Cardiac fibroblast (primary cell): ENCODE results near the gene KIRREL3.

Source experiments
- DNase-seq, 2 donors: peaks; one replicate each; pipeline versions ENCODE4 v3.0.0 to v3.0.0-alpha.2; 2010; ENCODE audit warnings: low read depth in 2 of 2
- H3K4me3 ChIP-seq, 2 donors: replicated peaks in 1 of 2; 1 replicate in 1 of 2; 2 replicates in 1 of 2; pipeline ENCODE4 v1.5.1; 2011; ENCODE audit warnings: low read depth in 2 of 2, low read length in 2 of 2, mild to moderate bottlenecking in 2 of 2, moderate library complexity in 1 of 2
- CTCF ChIP-seq: IDR thresholded peaks from one replicate; pipeline ENCODE4 v1.5.1; 2011; ENCODE audit warnings: low read depth, mild to moderate bottlenecking, low read length, inconsistent platforms

Gene KIRREL3

GRCh38 chr11:126451211-126451802 lies 549.3 kb downstream of the KIRREL3 start:
- no peak for DNase-seq
- no peak overlapping the region for H3K4me3 ChIP-seq
- no peak for TF ChIP-seq CTCF

GRCh38 chr11:126450806-126451205 lies 549.8 kb downstream of the KIRREL3 start:
- no peak for TF ChIP-seq CTCF
- H3K4me3 ChIP-seq: no peak overlapping the region
- DNase-seq: no peak

GRCh38 chr11:126450198-126450597 lies 550.4 kb downstream of the KIRREL3 start:
- no peak for TF ChIP-seq CTCF
- DNase-seq: no peak
- no peak overlapping the region for H3K4me3 ChIP-seq

GRCh38 chr11:126446581-126446980 lies 554.0 kb downstream of the KIRREL3 start:
- no peak for DNase-seq
- TF ChIP-seq CTCF: no peak

GRCh38 chr11:126444072-126444471 lies 556.5 kb downstream of the KIRREL3 start:
- H3K4me3 ChIP-seq: no peak overlapping the region
- TF ChIP-seq CTCF: no peak
- no peak for DNase-seq

More at GRCh38 chr11:126446581-126446980, 554.0 kb downstream of the KIRREL3 start:
- H3K4me3 ChIP-seq: no peak overlapping the region

- no peak for DNase-seq
- H3K4me3 ChIP-seq: no peak overlapping the region
- TF ChIP-seq CTCF: no peak
These were observed 557.5 kb downstream of the KIRREL3 start for GRCh38 chr11:126443120-126443519.
